GM21529 (cell line): ENCODE measurements around the gene UGT1A4.

Source experiments
- ATAC-seq: cut with Tn5 transposase; IDR thresholded peaks from one replicate; pipeline ENCODE4 v1.9.1; 2021; ENCODE audit not compliant: unreplicated experiment

Gene UGT1A4

DNA sequence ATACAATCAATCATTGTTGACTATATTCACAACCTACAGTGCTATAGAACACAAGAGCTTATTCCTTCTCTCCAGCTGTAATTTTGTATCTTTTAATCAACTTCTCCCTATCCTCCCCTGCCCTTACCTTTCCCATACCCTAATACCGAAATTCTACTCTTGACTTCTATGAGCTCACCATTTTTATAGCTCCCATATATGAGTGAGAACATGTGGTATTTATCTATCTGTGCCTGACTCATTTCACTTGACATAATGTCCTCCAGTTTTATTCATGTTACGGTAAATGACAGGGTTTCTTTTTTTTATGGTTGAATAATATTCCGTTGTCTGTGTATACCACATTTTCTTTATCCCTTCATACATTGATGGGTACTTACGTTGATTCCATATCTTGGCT, 62.2 kb downstream of the UGT1A4 start:
- no peak for ATAC-seq

DNA sequence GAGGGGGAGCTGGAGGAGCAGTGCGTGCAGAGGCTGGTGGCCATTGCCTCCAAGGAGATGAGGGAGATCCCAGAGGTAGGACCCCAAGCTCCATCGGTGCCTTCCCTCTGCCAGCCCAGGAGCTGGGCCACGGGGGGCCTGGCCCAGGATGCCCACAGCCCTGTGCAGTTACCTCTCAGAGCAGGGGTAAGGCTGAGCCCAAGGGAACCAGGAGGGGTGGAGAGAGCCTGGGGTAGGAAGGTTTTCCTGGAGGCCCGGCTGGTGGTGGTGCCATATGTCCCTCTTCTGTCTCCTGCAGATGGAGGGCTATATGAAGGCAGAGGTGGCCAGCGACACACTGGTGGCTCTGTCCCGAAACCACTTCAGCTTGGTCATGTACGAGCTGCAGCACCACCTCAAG, 71.0 kb downstream of the UGT1A4 start:
- ATAC-seq: no peak

DNA sequence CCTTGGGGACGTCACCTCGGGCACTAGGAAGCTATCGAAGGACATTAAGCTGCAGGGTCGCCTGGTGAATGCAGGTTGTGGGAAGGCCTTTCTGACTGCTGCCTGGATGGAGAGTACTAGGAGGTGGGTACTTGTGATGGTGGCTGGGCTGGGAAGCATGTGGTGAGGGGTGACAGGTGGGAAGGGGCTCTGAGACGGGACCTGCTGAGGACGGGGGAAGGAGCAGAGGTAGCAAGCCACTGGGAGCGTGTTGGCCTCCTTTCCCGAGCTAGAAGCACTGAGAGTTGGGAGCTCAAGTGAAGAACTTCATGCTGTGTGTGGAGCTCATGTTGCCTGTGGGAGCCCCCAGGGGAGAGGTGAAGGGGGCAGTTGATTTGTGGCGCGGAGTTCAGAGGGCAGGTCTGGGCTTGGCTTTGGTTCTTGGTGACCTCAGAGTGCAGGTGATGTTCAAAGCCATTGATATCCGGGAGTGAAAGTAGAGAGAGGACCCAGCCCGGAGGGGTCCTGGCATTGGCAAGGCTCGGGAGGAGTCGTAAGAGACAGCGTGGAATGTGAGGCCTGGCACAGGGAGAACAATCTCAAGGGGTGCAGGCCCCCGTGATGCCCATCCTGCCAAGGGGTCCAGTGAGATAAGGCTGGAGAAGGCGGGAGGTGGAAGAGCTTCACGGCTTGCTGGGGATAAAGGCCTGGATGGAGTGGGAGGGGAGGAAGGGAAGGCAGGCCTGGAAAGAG, 72.8 kb downstream of the UGT1A4 start:
- ATAC-seq: no peak

DNA sequence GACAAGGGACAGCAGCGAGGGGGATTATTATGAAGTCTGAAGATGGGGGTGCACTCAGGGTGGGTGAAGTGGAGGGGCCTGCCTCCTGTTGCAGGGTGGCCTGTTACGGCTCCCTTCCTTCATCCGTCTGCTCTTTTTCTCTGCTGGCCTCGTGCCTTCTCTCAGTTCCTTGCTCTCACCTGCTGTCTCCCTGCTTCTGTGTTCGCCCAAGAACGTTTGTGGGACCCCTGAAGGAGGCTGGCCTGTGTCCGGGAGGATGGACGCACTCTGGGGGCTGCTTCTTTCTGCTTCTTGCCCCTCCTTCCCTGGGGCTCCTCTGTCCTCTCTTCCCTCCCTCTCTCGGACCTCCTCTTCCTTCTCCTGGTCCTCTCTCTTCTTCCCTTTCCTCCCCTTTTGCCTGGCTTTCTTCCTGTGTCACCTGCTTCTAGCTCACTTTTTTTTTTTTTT, 73.4 kb downstream of the UGT1A4 start:
- ATAC-seq: no peak

DNA sequence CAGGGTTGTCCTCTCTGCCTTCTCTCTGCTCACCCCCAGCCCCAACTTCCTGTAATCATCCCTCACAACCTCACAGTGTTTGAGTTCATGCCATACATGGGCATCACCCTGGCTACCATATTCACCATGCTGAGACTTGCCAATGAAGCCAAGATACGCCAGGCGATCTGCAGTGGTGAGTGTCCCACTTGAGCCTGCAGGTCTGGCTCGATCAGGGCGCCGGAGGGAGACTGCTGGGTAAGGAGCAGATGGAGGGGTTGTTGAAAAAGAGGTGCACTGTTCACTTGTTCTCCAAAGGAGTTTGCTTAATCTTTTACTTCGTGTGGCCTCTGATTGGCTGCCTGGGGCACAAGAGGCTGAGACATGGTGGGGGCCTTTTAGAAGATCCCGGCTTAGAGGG, 74.2 kb downstream of the UGT1A4 start:
- ATAC-seq: no peak

DNA sequence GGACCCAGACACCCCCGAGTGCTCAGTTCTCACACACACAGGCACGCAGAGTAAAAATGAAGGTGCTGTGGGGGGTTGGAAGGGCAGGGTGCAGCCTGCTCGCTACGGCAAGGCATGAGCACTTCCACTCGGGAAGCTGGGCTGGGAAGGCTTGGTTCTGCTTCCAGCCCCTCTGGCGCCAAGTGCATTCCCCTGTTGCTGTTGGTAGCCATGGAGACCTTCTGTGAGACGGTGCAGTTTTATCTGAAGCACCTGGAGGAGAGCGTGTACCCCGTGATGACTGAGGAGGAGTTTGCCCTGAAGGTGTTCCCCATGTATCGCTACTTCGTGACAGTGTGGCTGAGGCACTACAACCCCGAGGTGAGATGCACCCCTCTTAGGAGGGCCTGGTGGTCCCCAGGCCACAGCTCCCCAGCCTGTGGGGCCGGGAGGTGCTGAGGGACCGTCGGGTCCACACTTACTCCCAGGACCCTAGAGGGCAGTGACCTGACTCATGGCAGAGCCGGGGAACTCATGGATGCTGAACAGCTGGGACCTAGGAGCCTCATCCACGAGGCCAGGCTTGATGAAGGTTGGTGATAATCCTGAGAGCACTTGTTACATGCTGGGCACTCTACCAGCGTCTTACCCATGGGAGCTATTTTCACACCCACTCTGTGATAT, 75.1 kb downstream of the UGT1A4 start:
- no peak for ATAC-seq

DNA sequence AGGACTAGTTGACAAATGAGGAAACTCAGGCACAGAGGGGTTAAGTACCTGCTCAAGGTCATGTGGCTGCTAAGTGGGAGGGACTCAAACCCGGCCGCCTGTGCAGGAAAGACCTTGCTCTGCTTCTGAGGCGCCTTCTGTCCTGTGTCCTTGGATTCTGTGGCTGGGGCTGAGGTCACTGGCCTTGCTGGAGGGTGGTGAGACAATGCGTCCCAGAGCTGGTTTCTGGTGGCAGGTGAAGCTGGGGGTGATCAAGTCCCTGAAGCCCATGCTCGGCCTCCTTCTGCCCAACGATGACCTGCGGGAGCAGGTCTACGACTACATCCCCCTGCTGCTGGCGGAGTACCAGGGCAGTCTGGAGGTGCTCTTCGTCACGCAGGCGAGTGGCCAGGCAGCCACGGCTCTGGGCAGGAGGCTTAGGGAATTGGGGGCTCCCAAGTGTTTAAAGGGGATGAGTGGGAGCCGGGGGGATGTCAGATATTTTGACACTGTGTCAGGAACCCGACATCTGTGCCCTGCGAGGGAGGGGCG, 75.7 kb downstream of the UGT1A4 start:
- no peak for ATAC-seq

DNA sequence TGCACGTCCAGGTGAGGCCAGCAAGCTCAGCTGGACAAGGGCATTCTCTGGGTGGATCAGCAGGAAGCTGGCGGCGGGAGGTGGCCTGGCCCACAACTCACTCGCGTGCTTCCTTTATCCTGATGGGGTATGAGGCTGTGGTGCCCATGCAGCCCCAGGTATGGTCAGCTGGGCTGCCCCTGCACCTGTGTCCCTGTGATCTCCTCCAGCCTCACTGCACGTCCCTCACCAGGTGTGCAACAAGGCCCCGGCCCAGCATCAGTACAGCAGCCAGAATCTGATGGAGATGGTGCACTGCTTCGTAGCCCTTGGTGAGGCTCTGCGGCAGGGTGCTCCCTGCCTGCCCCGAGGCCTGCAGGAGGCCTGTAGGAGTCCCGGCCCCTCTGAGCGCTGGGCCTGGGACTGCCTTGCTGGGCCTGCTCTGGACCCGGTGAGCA, 77.2 kb downstream of the UGT1A4 start:
- no peak for ATAC-seq

DNA sequence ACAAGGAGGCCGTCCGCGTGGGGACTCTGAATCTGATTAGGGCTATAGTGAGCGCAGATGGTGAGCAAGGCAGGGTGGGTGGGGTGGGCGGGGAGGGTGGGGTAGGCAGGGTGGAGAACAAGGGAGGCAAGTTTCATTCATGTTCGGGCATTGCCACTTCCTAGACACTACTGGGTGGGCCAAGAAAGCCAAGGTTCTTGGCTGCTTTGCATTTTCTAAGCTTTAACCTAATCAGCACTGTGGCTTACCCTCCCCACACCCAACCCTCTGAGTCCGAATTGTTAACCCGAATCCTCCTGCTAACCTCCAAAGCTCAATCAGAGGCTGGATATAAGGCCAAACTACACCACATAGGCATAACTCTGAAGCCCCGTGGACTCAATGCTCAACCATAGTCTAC, 77.7 kb downstream of the UGT1A4 start:
- ATAC-seq: no peak

DNA sequence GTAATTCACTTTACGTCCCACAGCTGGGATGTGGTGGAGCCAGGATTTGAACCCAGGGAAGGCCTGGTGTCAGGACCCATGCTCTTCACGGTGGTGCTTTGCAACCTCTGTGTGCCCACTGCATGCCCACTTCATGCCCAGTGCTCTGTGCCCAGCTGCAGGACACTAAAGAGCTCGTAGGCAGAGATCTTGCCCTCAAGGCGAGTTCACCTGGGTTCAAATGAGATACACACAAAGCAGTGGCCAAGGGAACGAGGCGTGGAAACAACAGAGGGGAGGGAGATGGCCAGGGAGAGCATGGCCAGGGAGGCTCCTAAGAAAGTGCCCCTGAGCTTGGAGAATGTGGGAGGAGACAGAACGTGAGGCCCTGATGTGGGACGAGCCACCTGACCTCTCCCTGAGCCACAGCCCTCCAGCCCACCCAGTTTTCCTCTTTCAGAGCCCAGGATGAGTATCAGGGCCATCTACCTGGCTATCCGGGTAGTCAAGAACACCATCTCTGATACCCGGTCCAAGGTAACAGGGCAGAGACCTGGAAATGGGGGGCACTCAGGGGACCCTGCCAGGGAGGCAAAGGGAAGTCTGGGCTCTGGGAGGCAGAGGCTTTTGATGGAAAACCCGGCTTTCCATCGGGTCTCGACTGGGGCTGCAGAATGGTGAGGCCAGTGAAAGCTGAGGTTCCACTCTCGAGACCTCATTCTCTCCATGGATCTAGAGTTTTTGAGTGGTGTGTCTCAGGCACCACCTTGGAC, 80.0 kb downstream of the UGT1A4 start:
- ATAC-seq: no peak

DNA sequence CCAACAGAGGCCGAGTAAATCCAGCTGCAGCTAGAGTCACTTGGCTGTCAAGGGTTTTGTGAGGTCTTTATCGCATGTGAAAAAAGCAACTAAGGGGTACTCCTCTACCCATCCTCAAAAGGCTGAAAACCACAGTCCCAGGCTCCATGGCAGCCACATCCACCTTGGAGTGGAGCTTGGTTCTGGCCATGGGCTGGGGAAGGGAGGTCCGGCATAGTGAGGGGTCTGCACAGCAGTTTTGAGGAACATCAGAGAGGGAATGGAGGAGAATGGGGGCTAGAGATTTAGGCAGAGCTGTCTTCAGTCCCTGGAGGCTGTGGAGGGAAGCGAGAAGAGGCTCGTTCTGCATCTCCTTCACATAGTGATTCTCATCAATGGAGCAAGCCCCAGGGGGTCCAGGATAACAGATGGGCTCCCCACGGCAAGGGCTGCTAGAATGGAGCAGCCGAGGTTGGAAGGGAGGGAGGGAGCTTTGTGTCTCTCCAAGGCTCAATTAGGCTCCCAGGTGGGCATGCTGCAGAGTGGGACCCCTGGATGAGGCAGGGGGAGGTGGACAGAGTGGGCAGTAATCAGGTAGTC, 80.6 kb downstream of the UGT1A4 start:
- no peak for ATAC-seq

DNA sequence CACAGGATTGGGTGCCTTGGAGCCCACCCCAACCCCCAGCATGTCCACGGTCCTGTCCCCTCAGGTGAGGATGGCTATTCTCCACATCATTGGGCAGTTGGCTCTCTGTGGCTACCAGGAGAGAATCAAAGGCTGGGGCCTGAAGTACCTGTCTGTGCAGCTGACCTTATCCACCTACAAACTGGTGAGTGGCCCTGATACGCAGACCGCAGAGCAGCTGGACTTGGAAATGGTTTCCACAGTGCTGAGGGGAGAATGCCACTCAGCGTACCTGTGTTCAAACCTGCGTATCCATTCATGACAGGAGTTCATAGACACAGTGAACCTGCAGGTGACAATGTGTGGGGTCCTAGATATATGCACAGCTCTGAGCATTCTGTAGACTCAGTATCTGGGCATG, 81.2 kb downstream of the UGT1A4 start:
- ATAC-seq: no peak

DNA sequence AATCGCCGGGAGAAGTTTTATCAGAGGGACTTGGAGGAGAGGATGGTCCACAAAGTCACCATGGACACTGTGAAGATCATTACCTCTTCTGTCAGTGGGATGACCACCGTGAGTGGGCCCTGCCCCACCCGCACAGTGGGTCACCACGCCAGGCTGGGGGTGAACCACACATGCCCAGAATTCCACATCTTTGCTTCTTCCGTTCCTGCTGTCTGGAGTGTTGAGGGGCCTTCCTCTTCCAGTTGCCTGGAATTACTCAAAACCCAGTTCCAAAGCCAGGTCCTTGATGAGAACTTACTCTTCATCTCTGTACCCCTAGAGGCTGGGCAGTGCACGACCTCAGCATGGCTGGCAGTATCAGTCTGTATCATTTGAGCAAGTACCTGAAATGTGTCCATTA, 81.7 kb downstream of the UGT1A4 start:
- no peak for ATAC-seq

DNA sequence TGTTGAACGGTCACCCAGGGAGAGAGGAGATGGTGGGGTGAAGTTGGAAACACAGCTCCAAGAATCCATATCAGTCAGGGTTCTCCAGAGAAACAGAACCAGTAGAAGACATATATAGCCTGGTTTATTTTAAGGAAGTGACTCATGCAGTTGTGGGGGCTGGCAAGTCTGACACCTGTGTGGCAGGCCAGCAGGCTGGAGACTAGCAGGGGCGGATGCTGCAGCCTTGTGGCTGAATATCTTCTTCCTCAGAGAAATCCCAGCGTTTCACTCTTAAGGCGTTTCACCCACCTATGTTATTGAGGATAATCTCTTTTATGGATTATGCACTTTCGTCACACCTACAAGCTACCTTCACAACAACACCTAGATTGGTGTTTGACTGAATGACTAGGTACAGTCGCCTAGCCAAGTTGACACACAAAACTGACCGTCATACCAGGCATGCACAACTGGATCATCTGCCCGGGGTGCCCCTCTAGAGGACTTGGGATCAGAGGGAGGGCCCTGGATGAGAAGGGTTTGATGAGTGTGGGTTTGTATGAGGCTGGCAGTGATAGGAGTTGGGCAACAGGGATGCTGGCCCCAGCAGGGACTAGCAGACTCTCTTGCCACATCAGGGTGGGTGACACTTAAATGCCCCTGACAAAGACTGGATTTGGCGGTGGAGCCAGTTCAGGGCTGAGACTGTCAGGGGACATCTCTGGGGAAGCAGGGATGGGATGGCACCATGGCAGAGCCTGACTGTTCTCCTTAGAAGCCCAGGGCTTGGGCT, 83.0 kb downstream of the UGT1A4 start:
- peak; percentile 64 for ATAC-seq

DNA sequence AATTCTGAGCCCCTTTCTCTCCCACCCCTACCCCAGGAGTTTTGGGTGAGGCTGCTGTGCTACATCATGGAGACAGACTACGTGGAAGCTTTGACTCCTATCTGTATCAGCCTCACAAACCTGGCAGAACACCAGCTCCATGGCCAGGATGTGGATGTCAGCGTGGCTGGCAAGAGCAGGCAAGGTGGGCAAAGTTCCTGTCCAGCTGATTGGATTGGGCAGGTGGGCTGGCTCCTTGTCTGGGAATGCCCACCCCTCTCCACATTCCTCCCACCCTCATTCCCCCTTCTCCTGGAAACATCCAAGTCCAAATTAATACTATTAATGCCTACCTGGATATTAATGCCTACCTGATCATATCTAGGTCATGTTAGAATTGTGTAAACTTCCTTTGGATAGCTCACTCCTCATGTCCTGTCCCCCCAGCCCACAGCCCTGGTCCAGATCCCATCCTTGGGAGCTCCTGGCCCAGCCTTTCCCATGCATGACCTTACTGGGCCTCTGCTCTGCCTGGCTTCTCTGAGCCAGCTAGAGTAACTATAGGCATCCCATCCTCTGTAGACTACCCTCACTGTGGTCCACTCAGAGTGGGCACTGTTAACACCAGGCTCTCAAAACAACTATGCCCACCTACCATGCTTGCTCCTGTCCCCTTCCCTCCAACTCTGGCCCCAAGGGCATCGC, 83.7 kb downstream of the UGT1A4 start:
- no peak for ATAC-seq

DNA sequence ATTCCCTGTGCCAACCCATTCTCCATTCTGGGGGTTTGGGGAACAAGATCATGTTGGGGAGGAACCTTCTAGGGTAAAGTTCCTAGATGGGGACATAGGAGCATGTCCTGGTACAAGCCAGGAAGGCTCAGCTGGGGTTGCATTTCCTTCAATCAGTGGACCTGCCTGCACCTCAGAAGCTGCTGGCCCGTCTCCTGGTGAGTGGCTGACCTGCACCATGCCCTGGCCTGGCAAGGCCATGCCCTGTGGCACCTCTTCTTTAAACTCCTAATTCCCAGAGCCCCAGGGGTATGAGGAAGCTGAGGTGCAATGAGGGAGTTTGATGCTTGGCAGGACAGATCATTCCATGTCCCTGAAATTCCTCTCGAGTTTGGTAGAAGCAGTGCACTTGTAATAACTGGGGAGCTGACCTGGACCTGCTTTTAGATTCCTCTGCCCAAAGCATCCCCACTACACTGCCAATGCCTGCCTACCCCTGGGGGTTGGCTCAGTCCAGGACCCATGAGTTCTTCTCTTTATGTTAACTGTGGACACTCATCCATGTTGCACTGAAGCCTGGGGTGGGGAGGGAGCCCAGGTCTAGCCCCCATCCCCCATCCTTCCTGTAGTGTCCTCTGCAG, 84.9 kb downstream of the UGT1A4 start:
- no peak for ATAC-seq

DNA sequence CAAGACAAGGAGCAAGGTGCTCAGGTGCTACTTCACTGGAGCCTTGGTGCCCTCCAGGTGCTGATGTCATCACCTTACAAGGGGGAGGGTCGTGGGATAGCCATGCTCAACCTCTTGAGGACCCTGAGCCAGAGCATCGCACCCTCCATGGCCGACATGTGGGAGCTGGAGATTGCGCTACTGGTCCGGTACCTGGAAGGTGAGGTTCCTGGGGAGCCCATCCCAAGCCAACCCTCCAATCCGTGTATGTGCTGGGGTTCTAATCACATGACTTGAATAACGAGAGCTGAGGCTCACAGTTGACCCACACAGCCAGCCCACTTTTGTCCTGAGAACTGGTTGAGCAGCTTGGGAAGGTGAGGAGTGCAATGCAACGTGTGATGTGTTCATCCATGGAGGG, 85.5 kb downstream of the UGT1A4 start:
- no peak for ATAC-seq

DNA sequence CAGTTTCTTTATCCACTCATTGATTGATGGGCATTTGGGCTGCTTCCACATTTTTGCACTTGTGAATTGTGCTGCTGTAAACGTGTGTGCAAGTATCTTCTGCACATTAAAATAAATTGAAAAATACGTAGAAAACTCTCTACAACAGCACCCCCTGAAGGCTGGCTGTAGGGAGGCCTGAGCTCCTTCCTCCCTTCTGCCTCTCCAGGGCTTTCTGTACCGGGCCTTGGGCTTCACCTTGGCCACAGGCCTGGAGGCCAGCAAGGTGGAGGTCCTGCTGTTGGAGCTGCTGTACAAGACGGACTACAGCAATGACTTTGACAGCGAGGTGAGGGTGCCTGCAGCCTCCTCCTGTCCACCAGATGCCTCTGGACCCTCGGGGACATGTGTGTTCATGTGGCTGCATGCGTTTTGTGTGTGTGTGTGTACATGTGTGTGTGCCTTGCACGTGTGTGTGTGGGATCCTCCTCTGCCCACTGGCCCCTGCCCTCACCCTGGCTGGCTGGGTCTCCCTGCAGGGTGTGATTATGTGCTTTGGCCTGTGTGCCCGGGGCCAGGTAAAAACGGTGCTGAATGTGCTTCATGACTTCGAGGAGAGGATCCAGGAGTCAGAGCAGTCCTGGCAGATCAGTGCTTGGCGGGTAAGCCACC, 88.8 kb downstream of the UGT1A4 start:
- no peak for ATAC-seq
